ENCODE results near the gene PSMA2. TPM values are rescaled to one million over a fixed set of nuclear protein-coding genes. Genes with fewer than 3 reads are reported as not detected.
"Not testable (repeated sequence)": the region's sequence is repeated elsewhere in the genome, so short reads cannot be mapped to it uniquely, and the experiment has no call there.

Gene PSMA2
- total RNA-seq, 4 donors from 2014 or later = 33.1 to 123 (median 81.4) TPM

GRCh38 chr7:42893346-42894240 lies 38.4 kb downstream of the PSMA2 start:
- H3K9me3 ChIP-seq = no peaks in the 10 kb centered on the region
- TF ChIP-seq POLR2A (IDR thresholded peaks at IDR 0.05) (no peak), CTCF (IDR thresholded peaks at IDR 0.05) (no peak)
- peaks cover 0 to 7% (median 3%) of the 10 kb centered on the region in 3 donors for H3K4me1 ChIP-seq
- H3K27me3 ChIP-seq = no peaks in the 10 kb centered on the region
- H3K4me3 ChIP-seq = no peak overlapping the region
- no peaks in the 10 kb centered on the region for H3K36me3 ChIP-seq
- intact Hi-C loops (cut with DNase I) = no loop called here
- 63 to 76% methylated on average over 6 to 9 of the region's 9 CpGs for WGBS, 2 donors
- no peak overlapping the region for H3K27ac ChIP-seq
- no peak for DNase-seq

- H3K4me3 ChIP-seq = no peak overlapping the region
- no peaks in the 10 kb centered on the region for H3K9me3 ChIP-seq
- intact Hi-C loops (cut with DNase I) = no loop called here
- no peak overlapping the region for H3K27ac ChIP-seq
- H3K4me1 ChIP-seq = peaks cover 0 to 27% (median 14%) of the 10 kb centered on the region in 3 donors
- no peaks in the 10 kb centered on the region for H3K27me3 ChIP-seq
- no peaks in the 10 kb centered on the region for H3K36me3 ChIP-seq
- TF ChIP-seq POLR2A (IDR thresholded peaks at IDR 0.05) (no peak), CTCF (IDR thresholded peaks at IDR 0.05) (no peak)
- no peak for DNase-seq
Observed at GRCh38 chr7:42886893-42887505, 45.0 kb downstream of the PSMA2 start.

- 61 to 82% methylated on average over 2 of the region's 2 CpGs for WGBS, 2 donors
- no peaks in the 10 kb centered on the region for H3K36me3 ChIP-seq
- no peak overlapping the region for H3K4me3 ChIP-seq
- intact Hi-C loops (cut with DNase I) = no loop called here
- H3K9me3 ChIP-seq = no peaks in the 10 kb centered on the region
- H3K27me3 ChIP-seq = no peaks in the 10 kb centered on the region
- no peak overlapping the region for H3K27ac ChIP-seq
- DNase-seq = no peak
- TF ChIP-seq POLR2A (IDR thresholded peaks at IDR 0.05) = no peak
- peak in 3 of 6 experiments; percentile 23 to 44 (median 24) for TF ChIP-seq CTCF (IDR thresholded peaks at IDR 0.05)
- peaks cover 0 to 27% (median 14%) of the 10 kb centered on the region in 3 donors for H3K4me1 ChIP-seq
Observed at GRCh38 chr7:42886129-42886528, 45.8 kb downstream of the PSMA2 start.

- WGBS, 2 donors = 87 to 94% methylated on average over 8 of the region's 8 CpGs
- DNase-seq; H3K4me3 ChIP-seq; H3K9me3 ChIP-seq; H3K27ac ChIP-seq; H3K36me3 ChIP-seq; H3K27me3 ChIP-seq; intact Hi-C loops (cut with DNase I): not testable (repeated sequence)
- H3K4me1 ChIP-seq = peaks cover 0 to 27% (median 14%) of the 10 kb centered on the region in 3 donors
Observed at GRCh38 chr7:42885183-42885582, 46.8 kb downstream of the PSMA2 start.

- H3K4me1 ChIP-seq = peaks cover 0 to 23% (median 14%) of the 10 kb centered on the region in 3 donors
- intact Hi-C loops (cut with DNase I) = no loop called here
- H3K9me3 ChIP-seq = no peaks in the 10 kb centered on the region
- H3K4me3 ChIP-seq = no peak overlapping the region
- no CpG with 5 or more reads among the region's 6 CpGs for WGBS, 2 donors
- TF ChIP-seq POLR2A (IDR thresholded peaks at IDR 0.05) (no peak), CTCF (IDR thresholded peaks at IDR 0.05) (no peak)
- H3K27ac ChIP-seq = no peak overlapping the region
- no peaks in the 10 kb centered on the region for H3K27me3 ChIP-seq
- no peaks in the 10 kb centered on the region for H3K36me3 ChIP-seq
- no peak for DNase-seq
Observed at GRCh38 chr7:42883950-42884349, 48.0 kb downstream of the PSMA2 start.

Data from esophagus squamous epithelium (tissue), 5 donors.